DMS53 (cell line): ENCODE results near the gene COL25A1.
A peak's percentile ranks its signal among the peaks of the same experiment; 100 is the strongest.

ENCODE experiments used
- DNase-seq: peaks from one replicate; lab custom pipeline; 2025; lab: John Stamatoyannopoulos, UW

COL25A1 gene

DNA sequence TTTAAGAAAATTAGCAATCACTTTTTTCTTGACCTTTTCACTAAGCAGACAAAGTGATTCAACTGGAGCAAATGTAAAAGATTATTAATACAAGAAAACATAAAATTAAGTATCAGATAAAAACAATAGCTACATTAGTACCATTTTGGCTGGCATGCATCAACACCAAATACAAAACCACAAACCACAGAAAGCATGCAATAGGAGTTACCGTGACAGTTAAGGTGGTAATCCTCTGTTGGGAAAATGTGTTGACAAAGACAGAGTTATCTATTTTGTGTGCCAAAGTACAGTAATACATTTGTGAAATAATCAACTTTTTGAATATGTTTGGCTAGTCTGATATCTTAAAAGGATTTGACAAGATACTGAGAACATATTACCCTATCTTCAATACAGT, 449.8 kb downstream of the COL25A1 start:
- no peak for DNase-seq

DNA sequence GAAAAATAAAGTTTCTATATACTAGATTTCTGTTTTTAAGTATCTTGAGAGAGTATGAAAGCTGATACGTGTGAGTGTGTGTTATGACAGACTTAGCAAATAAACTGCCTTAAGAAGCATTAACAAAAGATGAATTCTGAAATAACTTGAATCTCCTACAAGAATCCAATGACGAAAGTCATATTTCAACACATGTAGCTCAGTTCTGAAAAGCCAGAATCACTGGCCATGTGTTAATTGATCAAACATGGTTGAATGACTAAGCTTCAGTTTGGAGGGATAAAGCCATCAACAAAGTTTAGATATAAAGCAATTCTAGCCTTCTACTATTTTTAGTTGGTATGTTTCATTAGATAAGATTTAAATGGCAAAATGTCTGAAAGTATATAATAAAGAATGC, 451.1 kb downstream of the COL25A1 start:
- no peak for DNase-seq

DNA sequence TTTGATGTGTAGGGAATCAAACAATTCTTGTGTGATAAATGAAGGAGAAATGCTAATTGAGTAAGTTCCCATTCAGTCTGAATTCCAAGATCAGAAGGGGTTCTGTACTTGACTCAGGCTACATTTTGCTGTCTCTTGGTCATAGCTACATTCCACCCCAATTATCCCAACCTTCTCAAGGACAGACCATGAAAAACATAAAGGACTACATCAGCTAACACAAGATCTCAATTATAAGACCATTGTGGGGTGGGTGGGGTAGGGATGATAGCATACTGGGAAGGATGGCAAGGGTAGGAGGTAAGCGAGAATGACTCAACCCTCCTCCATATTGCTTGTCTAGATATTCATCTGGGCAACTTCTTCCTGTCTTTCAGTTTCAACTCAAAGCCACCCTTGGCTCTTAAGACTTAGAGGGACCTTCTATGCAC, 452.2 kb downstream of the COL25A1 start:
- DNase-seq: no peak

DNA sequence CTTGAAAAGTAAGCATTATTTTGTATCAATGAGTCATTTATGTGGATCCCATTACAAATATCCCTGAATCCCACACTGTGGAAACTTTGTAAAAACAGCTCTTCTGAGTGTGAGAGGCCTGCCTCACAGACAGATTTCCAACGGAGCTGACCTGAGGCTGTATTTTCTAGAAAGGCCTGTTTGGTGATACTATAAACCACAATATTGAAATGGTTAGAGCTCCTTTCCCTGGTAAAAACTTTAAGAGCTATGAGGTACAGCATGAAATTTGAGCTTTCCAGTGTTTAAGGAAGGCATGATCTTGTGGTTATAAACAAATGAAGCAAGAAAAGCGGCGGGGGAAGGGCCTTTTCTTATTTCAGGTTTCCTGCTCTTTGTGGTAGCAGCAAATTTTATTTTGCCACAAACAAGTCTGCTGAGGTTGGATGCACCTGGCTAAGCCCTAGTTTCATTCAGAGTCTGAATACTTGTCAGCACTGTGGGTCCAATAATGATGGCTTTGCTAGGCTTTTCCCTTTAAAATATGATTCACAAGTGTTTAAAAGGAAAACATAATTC, 452.8 kb downstream of the COL25A1 start:
- peak; percentile 14 for DNase-seq

DNA sequence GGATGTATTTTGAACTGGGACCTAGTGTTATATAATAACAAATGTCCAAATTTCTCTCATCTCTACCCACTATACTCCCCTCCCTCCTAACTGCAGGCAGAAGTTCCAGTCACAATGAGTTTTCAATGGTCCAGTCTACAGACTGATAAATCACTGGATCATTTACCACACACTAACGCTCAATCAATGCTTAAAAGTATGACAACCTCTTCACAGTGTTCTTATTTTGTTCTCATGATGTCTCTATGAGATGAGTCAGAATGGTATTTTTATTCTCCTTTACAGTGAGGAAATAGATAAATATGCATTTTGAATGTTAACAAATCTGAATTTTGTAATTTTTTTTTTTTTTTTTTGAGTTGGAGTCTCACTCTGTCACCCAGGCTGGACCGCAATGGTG, 455.9 kb downstream of the COL25A1 start:
- DNase-seq: no peak

DNA sequence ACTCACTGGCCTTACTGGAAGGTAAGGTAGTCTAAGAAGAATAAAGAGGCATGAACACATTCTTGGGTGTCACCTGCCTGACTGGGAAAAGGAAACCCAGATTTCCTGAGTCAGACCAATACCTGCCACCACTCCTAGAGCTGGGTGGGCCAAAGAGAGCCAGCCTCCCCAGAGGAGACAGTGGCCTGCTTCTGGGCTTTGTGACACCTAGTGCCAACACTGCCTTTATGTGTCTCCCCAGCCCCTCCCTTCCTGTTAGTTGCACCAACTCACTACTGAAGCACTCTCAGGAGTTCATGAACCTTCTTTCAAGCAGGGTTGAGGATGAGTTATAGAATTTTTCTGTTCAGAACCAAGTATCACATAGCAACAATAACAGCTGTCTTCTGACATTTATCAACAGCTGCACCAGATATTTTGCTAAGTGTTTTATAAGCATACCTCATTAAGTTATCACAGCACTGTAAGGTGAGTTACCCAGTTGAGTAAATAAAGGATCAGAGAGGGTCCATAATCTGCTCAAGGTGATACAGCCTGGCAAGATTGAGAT, 462.0 kb downstream of the COL25A1 start:
- no peak for DNase-seq

DNA sequence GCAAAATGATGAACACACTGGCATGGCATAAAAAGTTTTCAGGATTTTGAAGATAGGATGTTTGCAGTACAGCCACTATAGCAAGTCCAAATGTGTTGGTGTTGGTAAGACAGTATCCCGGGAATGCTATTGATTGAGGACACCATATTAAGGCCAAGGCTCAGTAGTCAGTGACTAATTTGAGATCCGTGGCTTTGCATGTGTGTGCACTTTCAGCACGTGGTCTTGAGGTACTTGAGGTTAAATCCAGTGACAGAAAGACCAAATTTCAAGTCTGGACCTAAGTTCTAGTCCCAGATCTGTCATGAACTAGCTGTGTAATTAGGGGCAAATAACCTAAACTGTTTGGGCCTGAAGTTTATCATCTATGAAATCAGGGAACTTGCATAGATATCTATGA, 463.1 kb downstream of the COL25A1 start:
- DNase-seq: no peak

DNA sequence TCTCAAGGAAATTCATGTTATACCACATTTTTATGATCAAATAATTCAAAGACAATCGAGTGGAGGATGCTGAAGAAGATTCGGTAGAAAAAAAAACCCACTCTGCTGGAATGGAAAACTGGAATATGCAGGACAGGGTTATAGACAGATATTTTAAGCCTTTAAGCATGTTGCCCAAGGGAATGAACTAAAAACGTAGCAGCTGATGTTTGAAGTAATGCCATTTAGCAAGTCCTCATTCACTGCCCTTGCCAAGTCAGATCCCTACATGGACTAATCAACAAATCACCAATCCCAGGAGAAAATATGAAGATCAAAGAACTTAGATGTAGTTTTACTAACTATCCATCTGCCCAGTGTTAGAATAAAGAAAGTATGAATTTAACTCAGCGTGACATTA, 464.0 kb downstream of the COL25A1 start:
- DNase-seq: no peak

DNA sequence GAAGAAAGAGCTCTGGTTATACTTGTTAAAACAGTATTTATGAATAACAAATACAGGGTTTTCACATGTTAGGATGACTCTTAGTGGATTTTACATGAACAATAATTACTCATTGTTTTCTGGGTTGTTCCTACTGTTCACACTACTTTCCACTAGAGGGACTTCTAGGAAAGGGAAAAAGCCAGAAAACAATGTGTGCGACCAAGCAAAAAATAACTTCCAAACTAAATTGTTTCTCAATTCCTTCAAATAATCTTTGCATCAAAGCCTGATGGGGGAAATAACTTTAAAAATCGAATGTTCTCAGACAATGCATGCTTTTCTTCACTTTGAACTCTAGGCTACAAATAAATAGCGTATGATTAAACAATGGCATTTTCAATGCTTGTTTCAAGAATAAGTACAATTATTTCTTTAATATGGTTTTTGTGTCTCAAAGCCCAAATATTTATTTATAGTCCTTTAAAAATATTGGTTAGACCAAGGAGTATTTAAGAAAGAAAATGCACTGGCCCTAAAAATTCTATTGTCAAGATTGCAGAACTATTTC, 467.5 kb downstream of the COL25A1 start:
- DNase-seq: peak; percentile 64

DNA sequence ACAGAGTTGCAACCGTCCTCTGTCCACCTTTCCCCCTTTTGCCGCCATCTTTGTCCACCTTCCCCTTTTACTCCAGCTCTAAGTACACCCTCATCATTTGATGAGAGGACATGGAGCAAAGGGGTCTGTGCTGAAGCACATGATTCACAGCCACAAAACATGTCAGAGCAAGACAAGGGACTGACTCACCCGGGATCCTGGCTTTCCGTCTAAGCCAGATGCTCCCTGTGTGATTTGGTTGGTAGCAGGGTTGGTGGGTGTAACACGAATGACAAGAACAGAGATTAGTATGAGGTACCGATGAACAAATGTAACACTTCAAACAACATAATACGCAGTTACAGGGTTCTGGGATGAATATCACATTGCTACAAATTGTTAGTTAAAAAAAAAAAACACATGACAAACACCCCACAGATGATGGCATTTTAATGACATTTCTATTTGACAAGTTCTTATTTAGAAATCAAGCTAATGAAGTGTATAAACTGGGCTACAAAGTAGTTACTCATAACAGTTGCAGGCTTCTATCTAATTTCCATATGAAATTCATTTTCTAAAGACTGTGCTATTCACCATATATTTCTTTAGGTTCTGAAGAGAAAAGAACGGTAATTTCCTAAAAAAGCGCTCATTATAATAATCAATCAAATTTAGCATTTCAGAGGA, 468.2 kb downstream of the COL25A1 start:
- DNase-seq: no peak

DNA sequence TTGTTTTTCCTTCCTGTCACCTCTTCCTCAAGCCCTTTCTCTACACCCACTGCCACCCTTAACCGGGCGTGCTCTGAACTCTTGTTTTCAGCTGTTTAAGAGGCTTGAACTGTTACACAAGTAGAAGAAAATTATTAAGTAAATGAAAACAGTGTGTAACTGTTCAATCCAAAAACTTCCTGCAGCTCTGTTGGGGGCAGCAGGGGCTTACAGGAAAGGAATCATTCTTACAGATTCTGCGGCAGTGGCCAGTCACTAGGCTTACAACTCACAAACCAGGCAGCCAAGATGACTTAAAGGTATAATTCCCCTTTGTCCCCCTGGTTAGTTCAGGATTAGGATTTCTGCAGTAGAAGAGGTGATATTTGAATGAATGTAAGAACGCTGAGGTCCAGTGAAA, 469.4 kb downstream of the COL25A1 start:
- DNase-seq: no peak

DNA sequence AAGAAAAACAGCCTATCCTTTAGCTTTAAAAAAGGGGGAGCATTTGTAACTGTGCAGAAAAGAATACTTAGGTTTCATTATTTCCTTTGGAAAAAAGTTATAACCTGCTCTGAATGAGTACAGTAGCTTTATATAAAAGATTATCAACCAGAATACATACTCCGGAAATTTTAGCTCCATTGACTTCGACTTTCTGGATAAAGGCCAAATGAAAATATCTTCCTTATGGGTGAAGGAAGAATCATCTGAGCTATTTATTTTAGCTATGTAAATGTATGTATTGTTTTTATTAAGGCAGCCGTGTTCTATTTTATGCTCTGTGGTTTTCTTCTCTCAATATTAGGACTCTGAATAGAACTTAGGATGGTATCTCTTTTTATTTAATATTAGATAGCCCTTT, 470.6 kb downstream of the COL25A1 start:
- no peak for DNase-seq

DNA sequence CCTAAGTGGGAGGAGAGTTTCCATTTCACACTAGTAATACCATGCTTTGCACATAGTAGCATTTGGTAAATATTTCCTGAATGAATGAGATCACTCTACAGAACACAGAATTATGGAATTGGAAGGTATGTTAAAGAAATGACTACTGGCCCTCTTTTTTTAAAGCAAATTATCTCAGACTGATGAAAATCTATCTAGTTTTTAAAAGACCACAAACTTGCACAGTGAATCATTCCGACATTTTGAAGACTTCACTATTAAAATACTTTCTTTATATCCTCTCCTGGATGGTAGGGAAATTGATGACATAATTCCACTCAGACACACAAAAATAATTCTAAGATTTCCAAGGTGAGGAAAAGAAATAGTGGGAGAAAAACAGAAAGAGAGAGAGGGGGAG, 471.2 kb downstream of the COL25A1 start:
- DNase-seq: peak; percentile 16

DNA sequence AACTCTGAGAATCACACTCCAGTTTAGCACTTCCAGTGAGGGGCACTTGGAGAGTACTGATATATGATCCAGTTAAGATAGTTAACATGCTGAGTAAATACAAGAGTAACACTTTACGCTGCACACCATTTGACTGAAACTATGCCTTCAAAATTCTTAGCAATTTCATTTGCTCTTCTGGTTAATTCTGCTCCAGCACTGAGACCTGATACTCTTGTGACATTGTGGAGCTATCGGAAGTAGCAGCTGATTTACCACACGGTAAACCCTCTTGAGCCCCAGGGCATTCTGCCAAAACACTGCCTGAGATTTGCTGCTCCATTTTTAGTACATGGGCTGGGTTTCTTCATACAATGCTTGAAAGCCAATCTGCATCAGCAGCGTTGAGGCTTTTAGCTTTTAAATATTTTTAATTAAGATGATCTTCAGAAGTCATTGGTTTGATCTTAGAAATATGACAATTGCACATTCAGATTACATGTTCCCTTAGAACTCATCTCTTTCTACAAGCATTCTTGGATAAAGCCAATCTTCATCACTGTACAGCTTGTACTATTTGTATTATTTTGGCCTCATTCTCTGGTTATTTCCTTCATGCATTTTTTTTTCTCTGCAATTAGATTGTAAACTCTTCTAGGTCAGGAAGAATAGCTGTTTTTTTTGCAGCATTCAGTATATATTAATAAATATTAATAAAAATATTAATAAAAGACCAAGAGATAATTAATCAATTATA, 471.8 kb downstream of the COL25A1 start:
- DNase-seq: peak; percentile 86

DNA sequence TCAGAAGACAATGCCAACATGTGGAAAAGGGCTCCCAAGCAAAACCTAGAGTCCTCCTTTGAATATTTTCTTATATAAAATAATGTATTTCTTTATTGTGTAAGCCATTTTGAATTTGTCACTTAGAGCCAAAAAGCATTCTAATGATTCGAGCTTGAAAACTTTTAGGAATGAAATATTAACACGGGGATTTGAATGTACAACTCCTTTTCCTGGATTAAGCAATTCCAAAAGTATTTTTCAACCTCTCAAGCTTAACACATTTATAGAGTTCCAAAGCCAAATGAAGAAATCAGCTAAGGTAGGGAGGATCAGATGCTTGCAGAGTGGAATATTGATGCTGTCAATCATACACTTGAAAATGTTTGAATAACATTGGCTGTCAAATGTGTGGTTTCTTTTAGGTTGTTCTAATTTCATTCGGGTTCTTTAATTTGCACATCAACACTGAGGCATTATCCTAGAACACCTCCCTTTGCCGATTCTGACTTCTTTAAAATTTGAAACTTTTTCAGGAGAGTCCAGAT, 472.4 kb downstream of the COL25A1 start:
- DNase-seq: no peak

DNA sequence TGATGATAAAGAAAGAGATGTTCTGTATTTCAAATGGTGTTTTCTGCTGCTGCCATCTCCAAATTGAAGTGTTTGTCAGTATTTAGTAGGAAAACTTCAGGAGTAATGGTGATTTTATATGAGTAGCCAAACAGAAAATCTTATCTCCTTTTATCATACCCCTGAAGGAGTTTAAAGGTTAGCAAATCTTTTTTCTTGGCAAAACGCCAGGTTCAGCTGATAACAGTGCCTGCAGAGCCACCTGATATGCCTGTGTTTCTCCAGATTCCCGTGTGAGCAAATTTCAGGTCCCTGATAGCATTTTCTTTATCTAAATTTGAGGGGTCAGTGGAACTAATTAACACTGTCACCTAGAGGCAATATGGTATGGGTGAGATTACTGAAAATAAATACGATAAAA, 473.8 kb downstream of the COL25A1 start:
- peak; percentile 7 for DNase-seq

DNA sequence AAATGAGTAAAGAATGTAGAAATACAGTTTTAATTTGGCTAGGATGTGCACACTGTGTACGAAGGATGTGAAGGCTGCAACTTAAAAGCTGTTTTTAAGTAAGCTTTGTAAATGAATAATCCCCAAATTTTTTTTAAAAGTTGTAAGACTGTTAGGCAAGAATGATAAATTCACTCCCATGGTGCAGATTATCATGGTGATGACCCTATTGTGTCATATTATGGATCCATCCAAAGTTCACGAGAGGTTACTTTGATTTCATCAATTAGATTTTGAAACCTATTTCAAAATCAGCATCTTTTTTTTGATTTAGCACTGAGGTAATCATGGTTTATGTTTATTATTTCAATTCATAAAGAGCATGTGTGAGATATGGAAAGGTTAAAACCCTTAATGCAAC, 476.7 kb downstream of the COL25A1 start:
- no peak for DNase-seq

DNA sequence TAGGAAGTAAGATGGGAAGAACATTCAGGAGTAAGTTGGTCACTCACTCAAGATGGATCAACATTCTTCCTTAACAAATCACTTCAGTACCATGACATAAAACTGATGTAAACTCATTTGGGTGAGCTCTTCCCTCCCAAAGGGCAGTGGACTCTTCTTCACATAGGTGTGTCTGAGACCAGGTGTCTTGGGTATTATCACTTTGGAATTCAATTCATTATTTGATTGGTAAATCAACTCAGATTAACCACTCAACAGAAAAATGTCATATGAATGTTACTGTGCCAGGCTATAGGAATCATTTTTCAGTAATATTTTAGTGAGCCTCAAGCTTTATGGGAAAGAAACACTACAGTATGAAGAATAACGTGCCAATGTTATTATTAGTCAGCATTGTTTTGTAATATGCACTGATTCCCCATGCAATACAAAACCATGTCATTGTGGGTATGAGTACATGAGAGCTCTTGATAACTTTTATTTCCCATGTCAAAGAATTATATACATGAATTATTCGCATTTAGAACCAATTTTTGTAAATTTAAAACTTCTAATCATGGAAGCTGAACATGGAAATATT, 481.0 kb downstream of the COL25A1 start:
- no peak for DNase-seq

DNA sequence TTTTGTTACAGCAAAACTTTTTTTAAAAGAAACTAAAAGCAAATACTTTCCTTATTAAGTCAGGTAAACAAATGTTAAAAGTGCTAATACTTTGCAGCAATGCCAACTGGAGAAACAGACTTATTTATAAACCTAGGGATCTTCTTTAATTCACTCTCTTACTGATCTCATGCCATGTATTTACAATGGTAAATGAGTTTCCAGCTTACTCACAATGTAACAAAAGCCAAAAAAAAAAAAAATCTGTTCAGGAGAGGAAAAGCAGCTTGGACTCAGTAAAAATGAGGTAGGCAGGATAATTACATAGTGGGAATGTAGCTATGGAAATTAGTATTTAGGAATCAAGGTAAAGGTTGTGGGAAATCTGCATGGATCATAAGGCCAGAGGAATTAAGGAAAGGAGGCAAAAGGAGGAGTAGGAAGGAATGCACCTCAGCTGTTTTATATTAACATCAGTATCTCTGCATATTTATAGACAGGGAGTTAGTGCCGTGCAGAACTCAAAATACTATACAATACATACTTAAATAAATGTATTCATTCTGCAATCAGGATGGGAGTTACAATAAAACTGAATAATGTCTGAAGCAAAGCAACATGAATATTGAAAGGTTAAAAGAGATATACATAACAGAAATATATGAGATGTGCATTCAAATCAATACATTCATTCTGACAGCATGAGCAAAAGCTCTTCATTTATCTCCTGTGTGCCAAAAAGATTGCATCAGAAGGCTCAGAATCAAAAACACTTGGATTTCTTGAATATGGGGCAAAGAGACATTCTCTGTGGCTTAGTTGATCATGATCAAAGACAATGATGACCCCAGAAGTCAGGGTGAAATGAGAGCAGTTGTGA, 481.7 kb downstream of the COL25A1 start:
- DNase-seq: no peak

DNA sequence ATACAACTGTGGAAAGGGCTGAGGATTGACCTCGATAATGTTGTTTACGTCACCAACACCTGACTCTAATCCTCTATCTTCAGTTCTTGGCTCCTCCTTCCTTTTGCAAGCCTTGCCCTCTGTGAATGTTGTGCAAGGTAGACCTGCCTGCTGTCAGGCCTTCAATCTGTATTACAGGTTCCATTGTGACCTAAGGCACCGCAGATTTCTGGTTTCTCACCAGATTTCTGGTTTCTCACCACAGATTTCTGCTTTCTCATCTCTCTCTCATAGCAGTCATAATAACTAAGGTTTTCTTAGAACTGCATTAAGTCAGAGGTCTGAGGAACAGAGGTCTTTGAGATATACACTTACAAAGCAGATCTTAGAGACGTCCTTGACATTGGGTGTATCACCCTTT, 488.1 kb downstream of the COL25A1 start:
- no peak for DNase-seq

DNA sequence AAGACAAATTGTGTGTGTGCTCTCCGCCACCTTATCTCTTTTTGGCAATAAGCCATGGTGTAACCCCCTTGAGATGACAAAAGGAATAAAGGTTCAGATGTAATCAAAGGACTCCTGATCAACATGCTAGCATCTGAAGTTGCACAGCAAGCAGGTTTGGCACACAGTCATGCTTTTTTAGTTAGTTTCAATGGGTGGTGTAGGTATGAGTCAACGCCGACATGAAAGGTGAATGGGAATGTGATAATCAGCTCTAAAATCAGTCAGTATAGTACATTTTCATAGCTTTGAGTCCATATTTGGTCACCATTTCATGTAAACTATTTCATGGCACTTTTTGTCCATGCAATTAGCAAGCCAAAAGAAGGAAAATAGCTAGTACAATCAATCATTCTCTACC, 489.2 kb downstream of the COL25A1 start:
- DNase-seq: no peak
